ENCODE data around the gene EPB41L4B. TPM values are rescaled to one million over a fixed set of nuclear protein-coding genes. Genes with fewer than 3 reads are reported as not detected.

EPB41L4B gene
- total RNA-seq, 1 experiment from 2014 or later = 0.55 TPM

- in situ Hi-C loops (cut with HindIII; ENCODE audit: low pct_unique_long_range_greater_than_20kb, low sequenced_read_pairs) = no loop called here
- no peak for DNase-seq (ENCODE audit: low read depth, low spot score)
Measured at GRCh38 chr9:109199676-109200075, 121.2 kb downstream of the EPB41L4B start.

- DNase-seq (ENCODE audit: low read depth, low spot score) = peak; percentile 28
- in situ Hi-C loops (cut with HindIII; ENCODE audit: low pct_unique_long_range_greater_than_20kb, low sequenced_read_pairs) = no loop called here
Measured at GRCh38 chr9:109198736-109199382, 122.0 kb downstream of the EPB41L4B start.

GRCh38 chr9:109193974-109194556, 126.8 kb downstream of the EPB41L4B start:
- in situ Hi-C loops (cut with HindIII; ENCODE audit: low pct_unique_long_range_greater_than_20kb, low sequenced_read_pairs) = no loop called here
- no peak for DNase-seq (ENCODE audit: low read depth, low spot score)

- in situ Hi-C loops (cut with HindIII; ENCODE audit: low pct_unique_long_range_greater_than_20kb, low sequenced_read_pairs) = no loop called here
- peak; percentile 60 for DNase-seq (ENCODE audit: low read depth, low spot score)
Measured at GRCh38 chr9:109192732-109193361, 128.0 kb downstream of the EPB41L4B start.

- in situ Hi-C loops (cut with HindIII; ENCODE audit: low pct_unique_long_range_greater_than_20kb, low sequenced_read_pairs) = no loop called here
- DNase-seq (ENCODE audit: low read depth, low spot score) = no peak
Measured at GRCh38 chr9:109191746-109192145, 129.1 kb downstream of the EPB41L4B start.

- no peak for DNase-seq (ENCODE audit: low read depth, low spot score)
Measured at GRCh38 chr9:109190151-109190550, 130.7 kb downstream of the EPB41L4B start.

GRCh38 chr9:109186857-109187520, 133.9 kb downstream of the EPB41L4B start:
- in situ Hi-C loops (cut with HindIII; ENCODE audit: low pct_unique_long_range_greater_than_20kb, low sequenced_read_pairs) = no loop called here
- no peak for DNase-seq (ENCODE audit: low read depth, low spot score)

More at GRCh38 chr9:109190151-109190550, 130.7 kb downstream of the EPB41L4B start:
- in situ Hi-C loops (cut with HindIII; ENCODE audit: low pct_unique_long_range_greater_than_20kb, low sequenced_read_pairs) = no loop called here

- DNase-seq (ENCODE audit: low read depth, low spot score) = peak; percentile 72
- in situ Hi-C loops (cut with HindIII; ENCODE audit: low pct_unique_long_range_greater_than_20kb, low sequenced_read_pairs) = no loop called here
Measured at GRCh38 chr9:109182940-109183798, 137.7 kb downstream of the EPB41L4B start.

- in situ Hi-C loops (cut with HindIII; ENCODE audit: low pct_unique_long_range_greater_than_20kb, low sequenced_read_pairs) = no loop called here
Measured at GRCh38 chr9:109182550-109182939, 138.3 kb downstream of the EPB41L4B start.

GRCh38 chr9:109181284-109181683, 139.6 kb downstream of the EPB41L4B start:
- in situ Hi-C loops (cut with HindIII; ENCODE audit: low pct_unique_long_range_greater_than_20kb, low sequenced_read_pairs) = no loop called here
- no peak for DNase-seq (ENCODE audit: low read depth, low spot score)

More at GRCh38 chr9:109182550-109182939, 138.3 kb downstream of the EPB41L4B start:
- DNase-seq (ENCODE audit: low read depth, low spot score) = no peak

GRCh38 chr9:109179801-109180523, 140.9 kb downstream of the EPB41L4B start:
- in situ Hi-C loops (cut with HindIII; ENCODE audit: low pct_unique_long_range_greater_than_20kb, low sequenced_read_pairs) = no loop called here
- no peak for DNase-seq (ENCODE audit: low read depth, low spot score)

- in situ Hi-C loops (cut with HindIII; ENCODE audit: low pct_unique_long_range_greater_than_20kb, low sequenced_read_pairs) = no loop called here
Measured at GRCh38 chr9:109176963-109177362, 143.9 kb downstream of the EPB41L4B start.

GRCh38 chr9:109176386-109176785, 144.5 kb downstream of the EPB41L4B start:
- in situ Hi-C loops (cut with HindIII; ENCODE audit: low pct_unique_long_range_greater_than_20kb, low sequenced_read_pairs) = no loop called here
- DNase-seq (ENCODE audit: low read depth, low spot score) = no peak

More at GRCh38 chr9:109176963-109177362, 143.9 kb downstream of the EPB41L4B start:
- DNase-seq (ENCODE audit: low read depth, low spot score) = no peak

- in situ Hi-C loops (cut with HindIII; ENCODE audit: low pct_unique_long_range_greater_than_20kb, low sequenced_read_pairs) = no loop called here
- no peak for DNase-seq (ENCODE audit: low read depth, low spot score)
Measured at GRCh38 chr9:109172935-109173334, 147.9 kb downstream of the EPB41L4B start.

- no peak for DNase-seq (ENCODE audit: low read depth, low spot score)
- in situ Hi-C loops (cut with HindIII; ENCODE audit: low pct_unique_long_range_greater_than_20kb, low sequenced_read_pairs) = no loop called here
Measured at GRCh38 chr9:109171926-109172325, 148.9 kb downstream of the EPB41L4B start.

GRCh38 chr9:109168170-109168569, 152.7 kb downstream of the EPB41L4B start:
- no peak for DNase-seq (ENCODE audit: low read depth, low spot score)
- in situ Hi-C loops (cut with HindIII; ENCODE audit: low pct_unique_long_range_greater_than_20kb, low sequenced_read_pairs) = no loop called here

- DNase-seq (ENCODE audit: low read depth, low spot score) = no peak
- in situ Hi-C loops (cut with HindIII; ENCODE audit: low pct_unique_long_range_greater_than_20kb, low sequenced_read_pairs) = no loop called here
Measured at GRCh38 chr9:109167716-109168115, 153.1 kb downstream of the EPB41L4B start.

Data from SK-MEL-5 (cell line).